Tibial nerve (tissue), 4 donors: Measurements from ENCODE around the gene FGGY.

Experiments used
- EP300 ChIP-seq, 2 donors: sonication (generic); formaldehyde crosslinking; IDR thresholded peaks; one replicate each; pipeline ENCODE4 v1.6.1; 2017; ENCODE audit warnings: antibody characterized with exemption in 2 of 2, mild to moderate bottlenecking in 1 of 2
- POLR2A ChIP-seq, 2 donors: fragments of 450-650 bp; IDR thresholded peaks; one replicate each; pipeline ENCODE4 v1.6.1; 2017; ENCODE audit warnings: antibody characterized with exemption in 2 of 2, mild to moderate bottlenecking in 2 of 2, moderate library complexity in 2 of 2
- TF ChIP-seq, protein P1 (sequence below), 5 experiments: fragments of 200-600 bp in 3 of 5; fragments of 450-650 bp in 2 of 5; sonication (generic) in 3 of 5; IDR thresholded peaks; one replicate each; pipeline ENCODE4 v1.5.1; 2016 to 2019; ENCODE audit warnings: antibody characterized with exemption in 5 of 5, mild to moderate bottlenecking in 3 of 5, moderate library complexity in 2 of 5

- TF ChIP-seq, protein P1, sequence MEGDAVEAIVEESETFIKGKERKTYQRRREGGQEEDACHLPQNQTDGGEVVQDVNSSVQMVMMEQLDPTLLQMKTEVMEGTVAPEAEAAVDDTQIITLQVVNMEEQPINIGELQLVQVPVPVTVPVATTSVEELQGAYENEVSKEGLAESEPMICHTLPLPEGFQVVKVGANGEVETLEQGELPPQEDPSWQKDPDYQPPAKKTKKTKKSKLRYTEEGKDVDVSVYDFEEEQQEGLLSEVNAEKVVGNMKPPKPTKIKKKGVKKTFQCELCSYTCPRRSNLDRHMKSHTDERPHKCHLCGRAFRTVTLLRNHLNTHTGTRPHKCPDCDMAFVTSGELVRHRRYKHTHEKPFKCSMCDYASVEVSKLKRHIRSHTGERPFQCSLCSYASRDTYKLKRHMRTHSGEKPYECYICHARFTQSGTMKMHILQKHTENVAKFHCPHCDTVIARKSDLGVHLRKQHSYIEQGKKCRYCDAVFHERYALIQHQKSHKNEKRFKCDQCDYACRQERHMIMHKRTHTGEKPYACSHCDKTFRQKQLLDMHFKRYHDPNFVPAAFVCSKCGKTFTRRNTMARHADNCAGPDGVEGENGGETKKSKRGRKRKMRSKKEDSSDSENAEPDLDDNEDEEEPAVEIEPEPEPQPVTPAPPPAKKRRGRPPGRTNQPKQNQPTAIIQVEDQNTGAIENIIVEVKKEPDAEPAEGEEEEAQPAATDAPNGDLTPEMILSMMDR (IDR thresholded peaks at IDR 0.05), result no peak
- TF ChIP-seq POLR2A (IDR thresholded peaks at IDR 0.05) (no peak), EP300 (IDR thresholded peaks at IDR 0.05) (no peak)
Measured at GRCh38 chr1:59308839-59309238, 11.9 kb downstream of the FGGY start.
